Activated naive CD8-positive, alpha-beta T cell (primary cell): Measurements from ENCODE around the gene CRABP2.

Experiments used
- H3K27ac Mint-ChIP-seq: one replicate; pipeline ENCODE4 v1.8.0; 2021; ENCODE audit warnings: mixed read lengths
- H3K27me3 Mint-ChIP-seq: one replicate; pipeline ENCODE4 v1.8.0; 2021; ENCODE audit warnings: mixed read lengths
- H3K36me3 Mint-ChIP-seq: one replicate; pipeline ENCODE4 v1.8.0; 2021; ENCODE audit warnings: mixed read lengths
- H3K4me1 Mint-ChIP-seq: one replicate; pipeline ENCODE4 v1.8.0; 2021; ENCODE audit warnings: low read depth, mixed read lengths
- H3K4me3 Mint-ChIP-seq: one replicate; pipeline ENCODE4 v1.8.0; 2021; ENCODE audit warnings: mild to moderate bottlenecking, mixed read lengths
- H3K9me3 Mint-ChIP-seq: one replicate; pipeline ENCODE4 v1.8.0; 2021; ENCODE audit warnings: low read depth, mixed read lengths

The CRABP2 gene

DNA sequence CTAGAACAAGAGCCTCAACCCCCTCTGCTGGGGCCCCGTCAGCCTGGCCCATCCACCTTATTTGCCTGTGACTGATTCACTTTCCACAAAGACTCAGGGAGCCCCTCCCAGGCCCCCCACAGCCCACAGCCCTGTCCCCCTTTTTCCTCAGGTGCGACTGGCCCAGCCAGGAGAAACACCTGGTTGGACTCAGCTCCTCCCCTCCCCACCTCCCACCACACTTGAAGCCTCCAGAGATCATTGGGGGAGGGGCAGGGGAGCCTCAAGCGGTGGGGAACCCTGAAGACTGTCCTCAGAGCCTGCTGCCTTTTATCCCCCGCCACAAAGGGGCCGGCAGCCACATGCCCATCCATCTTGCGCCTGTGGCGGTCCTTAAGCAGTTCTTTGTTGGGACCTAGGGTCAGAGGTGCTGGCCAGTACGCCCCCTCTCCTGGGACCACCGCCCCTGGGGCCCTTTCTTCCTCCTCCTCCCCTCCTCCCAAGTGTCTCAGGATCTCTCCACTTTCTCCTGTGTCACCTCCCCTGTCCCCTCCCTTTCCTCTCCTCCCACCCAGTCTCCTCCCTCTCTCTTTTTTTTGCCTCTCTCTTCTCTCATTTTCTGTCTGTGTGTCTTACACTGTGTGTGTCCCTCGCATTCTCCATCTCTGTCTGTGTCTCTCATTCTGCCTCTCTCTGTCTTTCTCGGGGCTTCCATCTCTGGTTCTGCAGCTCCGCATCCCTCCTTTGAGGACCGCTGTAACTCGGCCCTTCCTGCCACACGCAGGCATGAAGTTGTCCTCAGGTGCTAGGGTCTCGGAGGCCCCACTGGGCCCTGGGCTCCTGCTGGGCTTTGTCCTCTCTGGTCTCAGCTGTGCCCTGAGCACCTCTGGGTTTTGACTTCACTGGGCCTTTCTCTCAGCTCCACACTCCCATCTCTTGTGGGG lies 12.2 kb downstream of the CRABP2 start:
- Mint-ChIP-seq H3K4me1 (peaks cover 23% of the 10 kb centered on the region), H3K27ac (peak overlapping the region; percentile 37), H3K4me3 (no peak overlapping the region), H3K36me3 (no peaks in the 10 kb centered on the region), H3K27me3 (peaks cover 23% of the 10 kb centered on the region), H3K9me3 (no peaks in the 10 kb centered on the region)

GRCh38 chr1:156692441-156692924 lies 12.9 kb downstream of the CRABP2 start:
- Mint-ChIP-seq H3K36me3 (no peaks in the 10 kb centered on the region), H3K4me1 (peaks cover 23% of the 10 kb centered on the region), H3K27me3 (peaks cover 23% of the 10 kb centered on the region)

GRCh38 chr1:156691665-156692440 lies 13.5 kb downstream of the CRABP2 start:
- H3K4me1 Mint-ChIP-seq, result peaks cover 23% of the 10 kb centered on the region
- H3K27ac Mint-ChIP-seq, result no peak overlapping the region
- no peak overlapping the region for H3K4me3 Mint-ChIP-seq
- H3K9me3 Mint-ChIP-seq, result no peaks in the 10 kb centered on the region
- H3K27me3 Mint-ChIP-seq, result peaks cover 21% of the 10 kb centered on the region
- no peaks in the 10 kb centered on the region for H3K36me3 Mint-ChIP-seq

More at GRCh38 chr1:156692441-156692924, 12.9 kb downstream of the CRABP2 start:
- Mint-ChIP-seq H3K4me3 (no peak overlapping the region), H3K27ac (no peak overlapping the region), H3K9me3 (no peaks in the 10 kb centered on the region)

DNA sequence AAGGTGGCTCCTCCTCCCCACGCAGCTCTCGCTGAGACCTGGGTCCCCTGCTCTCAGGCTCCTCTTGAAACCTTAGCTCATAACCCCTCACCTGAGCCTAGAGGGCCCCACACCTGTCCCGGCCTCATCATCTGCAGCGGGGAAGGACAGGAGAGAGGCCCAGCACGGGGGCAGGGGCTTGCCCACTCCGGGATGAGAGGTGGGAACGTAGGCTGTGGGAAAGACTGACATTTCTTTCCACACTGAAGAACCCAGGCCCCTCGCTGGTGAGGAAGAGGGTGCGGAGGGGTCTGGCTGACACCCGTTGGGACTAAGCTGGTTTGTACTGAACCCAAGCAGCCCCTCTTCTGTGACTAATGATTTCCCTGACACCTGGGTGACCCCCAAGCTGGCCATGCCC lies 14.2 kb downstream of the CRABP2 start:
- no peaks in the 10 kb centered on the region for H3K9me3 Mint-ChIP-seq
- H3K27me3 Mint-ChIP-seq, result peaks cover 21% of the 10 kb centered on the region
- H3K36me3 Mint-ChIP-seq, result no peaks in the 10 kb centered on the region
- H3K27ac Mint-ChIP-seq, result no peak overlapping the region
- peaks cover 23% of the 10 kb centered on the region for H3K4me1 Mint-ChIP-seq
- no peak overlapping the region for H3K4me3 Mint-ChIP-seq

DNA sequence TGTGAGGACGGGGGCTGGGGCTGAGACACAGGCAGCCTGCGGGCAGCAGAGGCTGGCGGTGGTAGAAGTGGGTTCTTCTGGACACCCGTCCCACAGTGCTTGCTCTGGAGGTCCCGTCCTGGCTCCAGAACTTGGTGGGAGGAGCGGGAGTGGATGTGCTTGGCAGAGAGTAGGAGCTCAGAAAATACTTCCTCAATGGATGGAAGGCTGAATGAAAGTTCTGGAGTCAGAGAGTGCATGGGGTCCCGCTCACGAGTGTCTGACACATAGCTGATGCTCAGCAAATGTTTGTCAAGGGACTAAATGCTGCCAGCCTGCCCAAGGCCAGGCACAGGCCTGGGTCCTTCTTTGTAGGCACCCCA lies 14.7 kb downstream of the CRABP2 start:
- Mint-ChIP-seq H3K27me3 (peaks cover 21% of the 10 kb centered on the region), H3K27ac (no peak overlapping the region), H3K4me1 (peaks cover 23% of the 10 kb centered on the region), H3K36me3 (no peaks in the 10 kb centered on the region), H3K9me3 (no peaks in the 10 kb centered on the region), H3K4me3 (no peak overlapping the region)

DNA sequence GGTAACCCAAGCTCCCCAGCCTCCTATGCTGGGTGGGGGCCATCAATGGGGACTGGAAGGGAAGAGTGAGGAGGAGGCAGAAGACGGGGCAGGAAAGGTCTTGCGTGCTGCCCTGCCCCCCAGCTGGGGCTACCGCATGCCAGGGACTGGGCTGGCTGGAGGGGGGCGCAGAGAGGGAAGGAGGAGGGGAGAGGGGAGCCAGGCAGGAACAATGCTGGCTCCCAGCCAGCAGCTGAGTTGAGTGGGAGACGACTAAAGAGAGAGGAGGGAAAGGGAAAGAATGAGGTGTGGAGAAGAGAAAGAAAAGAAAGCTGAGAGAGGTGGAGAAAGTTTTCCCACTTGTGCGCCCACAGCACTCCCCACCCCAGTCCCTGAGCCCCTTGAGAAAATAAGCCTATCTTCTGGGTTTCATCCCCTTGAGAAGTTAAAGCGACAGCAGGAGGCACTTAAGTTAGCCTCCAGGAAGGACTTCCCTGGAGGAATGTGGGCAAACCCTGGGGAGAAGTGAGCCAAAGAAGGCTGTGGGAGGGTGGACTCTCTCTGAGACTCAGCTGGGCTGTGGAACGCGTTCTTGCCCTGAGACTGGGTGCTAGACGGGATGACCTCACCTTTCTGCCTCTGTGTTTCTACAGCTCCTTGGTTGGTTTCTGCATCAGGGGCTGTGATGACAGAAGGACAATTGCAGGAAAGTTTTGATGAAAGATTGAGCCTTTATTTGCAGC lies 15.3 kb downstream of the CRABP2 start:
- Mint-ChIP-seq H3K27ac (no peak overlapping the region), H3K4me1 (peaks cover 23% of the 10 kb centered on the region), H3K4me3 (no peak overlapping the region), H3K9me3 (no peaks in the 10 kb centered on the region), H3K27me3 (peaks cover 21% of the 10 kb centered on the region), H3K36me3 (no peaks in the 10 kb centered on the region)

GRCh38 chr1:156689035-156689952 lies 16.1 kb downstream of the CRABP2 start:
- H3K9me3 Mint-ChIP-seq, result no peaks in the 10 kb centered on the region
- peaks cover 18% of the 10 kb centered on the region for H3K27me3 Mint-ChIP-seq
- peaks cover 29% of the 10 kb centered on the region for H3K4me1 Mint-ChIP-seq
- H3K27ac Mint-ChIP-seq, result no peak overlapping the region
- H3K36me3 Mint-ChIP-seq, result no peaks in the 10 kb centered on the region
- peak overlapping the region; percentile 73 for H3K4me3 Mint-ChIP-seq

- Mint-ChIP-seq H3K27ac (no peak overlapping the region), H3K27me3 (peaks cover 15% of the 10 kb centered on the region), H3K36me3 (no peaks in the 10 kb centered on the region), H3K9me3 (no peaks in the 10 kb centered on the region), H3K4me3 (no peak overlapping the region), H3K4me1 (peaks cover 20% of the 10 kb centered on the region)
These were observed 21.1 kb downstream of the CRABP2 start for GRCh38 chr1:156684227-156684782.

GRCh38 chr1:156682166-156682890 lies 23.1 kb downstream of the CRABP2 start:
- no peak overlapping the region for H3K4me3 Mint-ChIP-seq
- H3K9me3 Mint-ChIP-seq, result no peaks in the 10 kb centered on the region
- H3K27ac Mint-ChIP-seq, result no peak overlapping the region
- peaks cover 25% of the 10 kb centered on the region for H3K27me3 Mint-ChIP-seq
- H3K36me3 Mint-ChIP-seq, result peaks cover 2% of the 10 kb centered on the region
- H3K4me1 Mint-ChIP-seq, result peaks cover 30% of the 10 kb centered on the region

GRCh38 chr1:156681196-156681960 lies 24.0 kb downstream of the CRABP2 start:
- Mint-ChIP-seq H3K4me3 (no peak overlapping the region), H3K36me3 (peaks cover 2% of the 10 kb centered on the region), H3K27me3 (peaks cover 25% of the 10 kb centered on the region), H3K4me1 (peaks cover 30% of the 10 kb centered on the region), H3K27ac (no peak overlapping the region), H3K9me3 (no peaks in the 10 kb centered on the region)

DNA sequence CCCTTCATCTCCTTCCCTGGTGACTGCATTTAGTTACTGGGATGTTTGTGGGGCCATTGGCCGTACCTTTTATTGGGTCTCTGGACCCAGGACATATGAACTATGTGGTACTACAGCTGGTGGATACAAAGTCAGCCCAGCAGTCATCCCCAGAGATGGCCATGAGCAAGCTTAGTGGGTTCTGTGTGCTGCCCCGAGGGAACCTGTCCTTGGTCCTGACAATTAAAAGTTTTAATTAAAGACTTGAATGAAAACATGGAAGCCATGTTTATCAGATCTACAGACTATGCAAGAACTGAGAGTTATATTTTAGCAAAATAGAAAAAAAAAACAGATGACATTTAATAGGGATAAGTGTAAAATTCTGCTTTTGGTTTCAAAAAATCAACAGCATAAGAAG lies 25.3 kb downstream of the CRABP2 start:
- H3K27ac Mint-ChIP-seq, result no peak overlapping the region
- no peak overlapping the region for H3K4me3 Mint-ChIP-seq
- H3K27me3 Mint-ChIP-seq, result peaks cover 27% of the 10 kb centered on the region
- H3K36me3 Mint-ChIP-seq, result peaks cover 2% of the 10 kb centered on the region
- peaks cover 30% of the 10 kb centered on the region for H3K4me1 Mint-ChIP-seq
- H3K9me3 Mint-ChIP-seq, result no peaks in the 10 kb centered on the region

DNA sequence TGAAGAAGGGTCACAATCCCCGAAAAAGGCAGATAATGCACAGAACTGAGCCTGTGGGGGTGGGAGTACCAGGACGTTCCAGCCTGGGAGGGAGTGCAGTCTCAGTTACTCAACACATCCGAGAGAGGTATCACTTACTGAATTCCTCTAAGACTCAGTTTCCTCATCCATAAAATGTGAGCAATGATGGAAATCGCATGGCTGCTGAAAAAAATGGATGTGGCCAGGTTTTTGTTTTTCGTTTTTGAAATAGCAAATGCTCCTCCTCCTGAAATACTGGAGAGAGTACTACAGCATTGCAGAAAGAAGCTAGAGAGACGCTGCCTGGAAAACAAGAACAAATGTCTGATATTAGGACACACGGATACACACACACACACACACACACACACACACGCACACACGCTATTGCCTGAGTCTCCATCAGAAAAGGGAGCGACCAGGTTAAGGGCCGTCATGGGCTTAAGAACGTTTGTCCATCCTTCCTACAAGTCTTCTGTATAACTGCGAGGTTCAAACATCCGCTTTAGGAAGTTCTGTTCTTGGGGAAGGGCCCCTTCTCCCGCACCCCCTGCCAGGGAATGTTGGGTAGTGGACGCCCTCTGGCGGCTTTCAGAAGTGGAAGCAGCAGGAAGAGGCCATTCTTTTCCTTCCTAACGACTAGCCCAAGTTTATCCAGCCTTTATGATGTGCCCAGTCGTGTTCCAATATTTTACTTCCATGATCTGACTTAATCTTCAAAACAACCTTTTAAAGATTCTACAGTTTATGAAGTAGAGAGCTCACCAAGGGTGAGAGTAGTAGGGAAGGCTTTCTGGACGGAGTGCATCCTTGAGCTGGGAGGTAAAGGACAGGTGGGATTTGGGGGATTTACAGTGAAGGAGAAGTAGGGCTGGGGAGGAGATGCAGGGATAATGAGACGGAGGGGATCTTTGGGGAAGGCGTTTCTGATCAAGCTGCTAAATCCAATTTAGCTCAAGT lies 27.5 kb downstream of the CRABP2 start:
- H3K9me3 Mint-ChIP-seq, result no peaks in the 10 kb centered on the region
- H3K36me3 Mint-ChIP-seq, result peaks cover 2% of the 10 kb centered on the region
- peaks cover 12% of the 10 kb centered on the region for H3K4me1 Mint-ChIP-seq
- H3K4me3 Mint-ChIP-seq, result peak overlapping the region; percentile 53
- H3K27ac Mint-ChIP-seq, result no peak overlapping the region
- peaks cover 26% of the 10 kb centered on the region for H3K27me3 Mint-ChIP-seq
